ENCODE data around the gene PSMA1.

- no peak for TF ChIP-seq POLR2A (IDR thresholded peaks at IDR 0.05)
- TF ChIP-seq, protein P1, sequence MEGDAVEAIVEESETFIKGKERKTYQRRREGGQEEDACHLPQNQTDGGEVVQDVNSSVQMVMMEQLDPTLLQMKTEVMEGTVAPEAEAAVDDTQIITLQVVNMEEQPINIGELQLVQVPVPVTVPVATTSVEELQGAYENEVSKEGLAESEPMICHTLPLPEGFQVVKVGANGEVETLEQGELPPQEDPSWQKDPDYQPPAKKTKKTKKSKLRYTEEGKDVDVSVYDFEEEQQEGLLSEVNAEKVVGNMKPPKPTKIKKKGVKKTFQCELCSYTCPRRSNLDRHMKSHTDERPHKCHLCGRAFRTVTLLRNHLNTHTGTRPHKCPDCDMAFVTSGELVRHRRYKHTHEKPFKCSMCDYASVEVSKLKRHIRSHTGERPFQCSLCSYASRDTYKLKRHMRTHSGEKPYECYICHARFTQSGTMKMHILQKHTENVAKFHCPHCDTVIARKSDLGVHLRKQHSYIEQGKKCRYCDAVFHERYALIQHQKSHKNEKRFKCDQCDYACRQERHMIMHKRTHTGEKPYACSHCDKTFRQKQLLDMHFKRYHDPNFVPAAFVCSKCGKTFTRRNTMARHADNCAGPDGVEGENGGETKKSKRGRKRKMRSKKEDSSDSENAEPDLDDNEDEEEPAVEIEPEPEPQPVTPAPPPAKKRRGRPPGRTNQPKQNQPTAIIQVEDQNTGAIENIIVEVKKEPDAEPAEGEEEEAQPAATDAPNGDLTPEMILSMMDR (IDR thresholded peaks at IDR 0.05): no peak
Observed at GRCh38 chr11:14547440-14547839, 27.3 kb upstream of the PSMA1 start.

All from transverse colon (tissue), 3 donors.